Measurements from ENCODE around the gene RAB9A.
"Not testable (repeated sequence)": the region's sequence is repeated elsewhere in the genome, so short reads cannot be mapped to it uniquely, and the experiment has no call there.

Gene RAB9A, protein sequence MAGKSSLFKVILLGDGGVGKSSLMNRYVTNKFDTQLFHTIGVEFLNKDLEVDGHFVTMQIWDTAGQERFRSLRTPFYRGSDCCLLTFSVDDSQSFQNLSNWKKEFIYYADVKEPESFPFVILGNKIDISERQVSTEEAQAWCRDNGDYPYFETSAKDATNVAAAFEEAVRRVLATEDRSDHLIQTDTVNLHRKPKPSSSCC

DNA sequence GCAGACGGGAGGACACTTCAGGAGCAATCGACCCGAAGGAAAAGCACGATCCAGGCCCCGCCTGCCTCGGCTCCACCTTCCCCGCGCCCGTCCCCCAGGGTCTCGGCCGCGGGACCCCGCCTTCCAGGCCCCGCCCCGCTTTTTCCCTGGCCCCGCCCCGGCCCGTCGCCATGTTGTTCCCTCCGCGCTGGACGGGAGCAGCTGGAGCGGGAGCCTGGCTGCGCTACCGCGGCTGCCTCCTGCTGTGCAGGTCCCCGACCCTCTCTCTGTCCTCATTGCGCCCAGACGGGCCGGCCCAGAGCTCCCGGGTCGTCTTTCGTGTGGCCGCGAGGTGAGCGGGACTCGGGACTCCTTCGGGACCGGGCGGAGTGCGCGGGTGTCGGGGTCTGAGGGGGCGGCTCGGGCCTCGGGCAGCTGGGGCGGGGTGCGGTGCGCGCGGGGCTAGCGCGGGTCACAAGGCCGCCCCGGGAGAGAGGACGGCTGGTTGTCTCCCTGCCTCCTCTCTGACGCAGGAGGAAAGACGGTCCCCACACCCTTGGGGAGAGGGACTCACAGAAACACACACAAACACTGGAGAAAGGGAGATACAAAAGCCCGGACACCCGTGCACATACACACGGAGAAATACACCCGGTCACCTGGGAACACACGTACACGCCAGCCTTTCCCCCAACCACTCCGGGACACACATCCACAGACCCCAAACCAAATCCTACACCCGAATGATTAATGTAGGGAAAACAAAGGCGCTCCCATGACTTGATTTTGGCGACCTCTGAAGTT lies at the start of gene RAB9A:
TSS of gene RAB9A (plus strand) at position 171 of the 783 bp plus-strand sequence. CDS start 19,619 bp downstream, outside the sequence.
- DNase-seq: peak; percentile 70

DNA sequence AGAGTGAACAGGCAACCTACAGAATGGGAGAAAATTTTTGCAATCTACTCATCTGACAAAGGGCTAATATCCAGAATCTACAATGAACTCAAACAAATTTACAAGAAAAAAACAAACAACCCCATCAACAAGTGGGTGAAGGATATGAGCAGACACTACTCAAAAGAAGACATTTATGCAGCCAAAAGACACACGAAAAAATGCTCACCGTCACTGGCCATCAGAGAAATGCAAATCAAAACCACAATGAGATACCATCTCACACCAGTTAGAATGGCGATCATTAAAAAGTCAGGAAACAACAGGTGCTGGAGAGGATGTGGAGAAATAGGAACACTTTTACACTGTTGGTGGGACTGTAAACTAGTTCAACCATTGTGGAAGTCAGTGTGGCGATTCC lies 47.2 kb upstream of the RAB9A start:
- not testable (repeated sequence) for DNase-seq

DNA sequence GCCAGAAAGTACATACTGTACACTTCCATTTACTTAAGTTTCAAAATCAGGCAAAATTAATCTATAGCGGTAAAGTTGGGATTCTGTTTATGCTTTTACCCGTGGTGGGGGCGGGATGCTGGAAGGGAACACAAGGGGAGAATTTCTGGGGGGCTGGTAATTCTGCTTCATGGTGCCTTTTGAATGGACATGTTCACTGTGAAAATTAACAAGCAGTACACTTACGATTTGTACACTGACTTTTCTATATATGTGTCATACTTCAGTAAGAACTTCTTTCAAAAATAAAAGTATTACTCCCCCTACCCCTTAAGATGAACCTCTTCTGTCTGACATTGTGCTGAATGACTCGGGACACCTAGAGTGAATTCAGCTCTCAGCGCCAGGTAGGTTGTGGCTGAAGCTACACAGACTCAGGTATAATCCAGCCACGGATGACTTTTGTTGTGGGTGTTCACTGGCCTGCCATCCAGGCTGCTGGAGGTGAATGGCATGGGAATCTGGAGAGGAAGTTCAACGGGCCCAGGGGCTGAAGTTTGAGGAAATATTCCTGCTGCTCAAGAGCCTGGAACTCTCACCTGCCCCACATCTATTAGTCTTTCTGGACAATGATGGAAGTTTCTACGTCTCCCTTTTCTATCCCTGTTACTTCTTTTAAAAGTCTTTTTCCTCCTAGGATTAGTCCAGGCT lies 43.3 kb upstream of the RAB9A start:
- DNase-seq: no peak

DNA sequence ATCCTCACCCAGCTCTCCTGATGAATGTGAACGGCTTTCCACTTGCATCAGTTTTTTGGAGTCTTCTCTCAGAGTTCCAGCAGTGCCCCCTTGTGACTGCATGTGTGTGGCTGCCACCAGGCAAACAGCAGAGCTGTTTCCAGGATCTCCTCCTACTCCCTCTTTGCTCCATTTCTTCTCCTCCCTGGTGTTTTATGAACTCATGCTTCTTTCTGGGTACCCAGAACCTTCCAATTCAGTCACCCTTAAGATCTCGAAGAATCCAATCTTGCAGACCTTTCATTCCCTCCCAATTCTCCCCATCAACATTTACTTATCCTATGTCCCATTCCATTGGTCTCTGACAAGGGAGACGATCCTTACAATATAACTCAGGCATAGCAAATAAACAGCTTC lies 42.8 kb upstream of the RAB9A start:
- peak; percentile 28 for DNase-seq

DNA sequence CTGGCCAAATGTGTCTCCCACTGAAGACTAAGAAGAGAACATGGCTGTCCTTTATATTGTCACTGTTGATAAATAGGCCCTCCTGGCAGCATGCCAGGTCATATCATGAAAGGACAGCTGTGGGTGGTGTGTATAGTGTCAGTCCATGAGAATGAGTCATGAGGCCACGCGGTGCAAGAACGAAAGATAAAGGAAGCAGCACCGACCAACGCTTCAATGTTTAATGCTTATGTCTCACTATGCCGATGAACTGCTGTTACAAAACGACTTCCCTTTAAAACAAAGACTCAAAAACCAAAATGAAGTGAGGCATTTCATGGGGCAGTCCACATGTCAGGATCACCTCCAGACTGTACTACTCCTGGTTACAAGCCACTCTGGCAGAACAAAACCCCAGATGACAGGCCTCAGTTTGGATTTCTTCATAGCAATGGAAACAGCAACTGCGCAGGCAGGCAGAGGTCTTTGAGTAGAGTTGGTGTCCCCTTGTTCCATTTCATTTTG lies 41.2 kb upstream of the RAB9A start:
- DNase-seq: no peak

DNA sequence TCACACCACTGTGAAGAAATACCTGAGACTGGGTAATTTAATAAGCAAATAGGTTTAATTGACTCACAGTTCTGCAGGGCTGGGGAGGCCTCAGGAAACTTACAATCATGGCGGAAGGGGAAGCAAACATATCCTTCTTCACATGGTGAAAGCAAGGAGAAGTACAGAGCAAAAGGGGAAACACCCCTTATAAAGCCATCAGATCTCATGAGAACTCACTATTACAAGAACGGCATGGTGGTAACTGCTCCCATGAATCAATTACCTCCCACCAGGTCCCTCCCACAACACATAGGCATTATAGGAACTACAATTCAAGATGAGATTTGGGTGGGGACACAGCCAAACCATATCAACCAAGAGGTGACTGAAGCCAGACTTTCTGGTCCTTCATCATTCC lies 40.6 kb upstream of the RAB9A start:
- not testable (repeated sequence) for DNase-seq

DNA sequence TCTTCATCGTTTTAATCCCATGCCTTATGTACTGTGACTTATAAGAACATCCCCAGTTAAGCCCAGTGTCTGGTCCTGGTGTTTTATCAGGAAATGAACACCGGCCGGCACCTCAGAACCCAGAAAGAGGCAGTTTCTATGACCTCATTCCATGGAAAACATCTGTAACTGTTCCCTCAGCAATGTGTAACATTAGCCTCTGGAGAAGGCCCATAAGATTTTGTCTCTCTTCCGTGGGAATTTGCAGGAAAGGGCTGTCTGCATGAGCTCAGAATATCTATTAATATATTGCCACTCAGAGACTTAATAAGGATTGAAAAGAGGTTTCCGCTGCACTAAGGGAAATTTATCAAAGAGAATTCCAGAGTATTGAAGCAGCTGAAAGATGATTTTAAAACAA lies 39.1 kb upstream of the RAB9A start:
- DNase-seq: no peak

DNA sequence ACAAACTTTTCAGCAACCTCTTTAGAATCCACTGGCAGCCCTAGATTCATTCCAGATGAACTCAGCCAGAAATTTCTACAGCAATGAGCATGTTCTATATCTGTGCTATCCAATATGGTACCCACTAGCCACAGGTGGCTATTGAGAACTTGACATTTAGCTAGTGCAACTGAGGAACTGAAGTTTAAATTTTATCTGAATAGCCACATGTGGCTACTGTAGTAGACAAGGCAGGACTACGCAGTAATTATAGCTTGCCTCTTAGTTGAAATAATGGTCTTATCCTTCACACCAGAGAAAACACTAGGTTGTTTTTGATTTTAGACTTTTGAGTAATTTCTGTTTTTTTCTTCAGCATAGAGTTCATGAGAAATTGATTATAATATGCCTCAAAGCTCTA lies 38.6 kb upstream of the RAB9A start:
- no peak for DNase-seq

DNA sequence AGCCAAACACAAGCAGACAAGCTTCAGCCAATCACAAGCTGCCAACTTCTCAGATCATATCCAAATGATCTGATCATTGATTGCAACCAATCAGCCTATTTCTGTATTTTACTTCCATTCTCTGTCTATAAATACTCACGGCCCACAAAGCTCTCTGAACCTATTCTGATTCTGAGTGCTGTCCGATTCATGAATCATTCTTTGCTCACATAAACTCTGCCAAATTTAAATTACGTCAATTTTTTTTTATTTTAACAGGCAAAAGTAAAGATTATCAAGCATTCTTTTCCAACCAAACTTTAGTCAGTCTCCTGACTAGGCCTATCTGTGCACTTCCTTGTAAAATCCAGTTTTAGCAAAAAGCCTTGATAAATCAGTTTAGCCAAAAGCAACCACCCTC lies 37.8 kb upstream of the RAB9A start:
- no peak for DNase-seq

DNA sequence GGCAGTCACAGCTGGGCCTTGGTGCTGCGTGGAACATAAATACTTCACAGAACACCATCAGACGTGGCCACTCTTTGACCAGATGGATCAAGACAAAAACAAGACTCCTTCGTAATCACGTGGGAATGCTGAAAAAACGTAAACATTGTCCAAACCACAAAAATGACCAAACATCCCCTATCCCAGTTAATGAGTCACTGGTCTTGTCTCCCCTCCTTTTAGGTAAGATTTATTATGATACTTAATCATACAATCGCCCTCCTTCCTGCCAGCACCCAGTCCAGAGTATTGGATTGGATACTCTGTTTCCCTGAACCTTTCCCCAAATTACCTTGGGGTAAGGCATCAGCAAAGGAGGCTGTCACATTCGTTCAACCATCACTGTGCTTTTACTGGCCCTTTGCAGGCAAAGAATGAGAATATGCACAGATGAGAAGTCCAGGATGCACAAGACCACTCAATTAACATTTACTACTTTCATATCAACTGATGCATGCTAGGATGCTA lies 36.6 kb upstream of the RAB9A start:
- no peak for DNase-seq

DNA sequence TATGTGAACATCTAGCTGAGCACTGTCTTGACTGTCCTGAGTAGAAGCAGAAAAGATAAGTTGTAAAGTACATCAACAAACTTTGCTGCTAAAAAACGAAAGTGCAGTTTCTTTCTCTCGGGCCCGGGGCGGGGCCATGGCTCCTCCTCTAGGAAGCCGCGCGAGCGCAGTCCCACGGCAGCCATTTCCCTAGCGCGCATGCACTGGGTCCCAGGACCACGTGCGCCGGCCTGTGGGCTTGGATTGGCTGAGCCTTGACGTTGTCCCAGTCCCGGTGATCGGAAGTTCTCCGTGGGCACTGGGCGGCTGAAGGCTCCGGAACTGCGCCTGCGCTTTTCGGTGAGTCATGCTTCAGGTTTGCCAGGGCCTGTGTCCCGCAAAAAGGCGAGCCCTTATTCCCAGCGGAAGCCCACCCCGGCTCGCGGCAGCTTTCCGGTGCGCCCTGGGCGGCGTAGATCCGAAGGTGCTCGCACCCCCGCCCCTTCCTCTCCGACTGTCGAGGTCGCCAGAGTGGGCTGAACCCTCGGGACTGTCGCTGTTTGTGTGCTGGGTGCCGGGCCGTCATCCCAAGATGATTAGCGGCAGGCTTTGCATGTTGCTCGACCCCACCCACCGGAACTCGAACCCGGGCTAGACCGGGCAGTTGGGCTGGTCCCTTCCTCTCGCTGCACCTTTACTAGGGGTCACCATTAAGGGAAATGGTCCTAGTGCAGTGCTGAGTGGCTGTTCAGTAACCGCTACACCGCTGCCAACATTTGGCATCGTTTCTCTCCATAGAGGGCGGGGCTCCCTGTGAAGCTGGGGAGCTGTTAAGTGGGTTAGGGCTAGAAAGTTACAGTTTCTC lies 35.9 kb upstream of the RAB9A start, which contains the start of gene TCEANC:
TSS of gene TCEANC (plus strand) at position 292 of the 844 bp plus-strand sequence. CDS start 9,368 bp downstream, outside the sequence.
- DNase-seq: peak; percentile 85

DNA sequence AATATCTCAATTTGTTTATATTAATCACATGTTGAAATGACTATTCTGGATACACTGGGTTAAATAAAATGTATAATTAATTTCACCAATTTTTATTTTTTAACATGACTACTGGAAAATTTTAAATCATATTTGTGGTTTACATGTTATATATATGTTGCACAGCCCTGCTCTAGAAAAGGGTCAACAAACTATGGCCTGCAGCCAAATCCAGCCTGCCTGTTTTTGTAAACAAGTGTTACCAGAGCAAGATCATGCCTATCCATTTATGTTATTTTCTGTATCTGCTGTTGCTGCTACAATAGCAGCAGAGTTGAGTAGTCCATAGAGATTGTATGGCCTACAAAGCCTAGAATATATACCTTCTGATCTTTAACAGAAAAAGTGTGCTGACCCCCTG lies 34.8 kb upstream of the RAB9A start:
- DNase-seq: no peak

DNA sequence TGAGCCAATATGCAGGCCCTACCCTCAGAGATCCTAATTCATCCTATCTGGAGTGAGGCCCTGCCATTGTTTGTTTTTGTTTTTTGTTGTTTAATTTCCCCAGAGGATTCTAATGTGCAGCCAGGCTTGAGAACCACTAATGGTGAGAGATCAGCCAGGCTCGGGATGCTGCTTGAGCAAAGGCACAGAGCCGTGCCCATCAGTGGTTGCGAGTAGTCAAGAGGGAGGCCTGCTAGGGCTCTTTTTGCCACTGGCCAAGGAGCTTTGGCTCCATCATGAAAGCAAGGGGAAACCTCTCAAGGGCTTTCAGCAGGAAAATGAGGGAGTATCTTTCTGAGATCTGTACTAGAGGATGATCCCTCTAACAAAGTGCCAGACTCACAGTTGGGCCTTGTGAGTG lies 33.3 kb upstream of the RAB9A start:
- DNase-seq: no peak

DNA sequence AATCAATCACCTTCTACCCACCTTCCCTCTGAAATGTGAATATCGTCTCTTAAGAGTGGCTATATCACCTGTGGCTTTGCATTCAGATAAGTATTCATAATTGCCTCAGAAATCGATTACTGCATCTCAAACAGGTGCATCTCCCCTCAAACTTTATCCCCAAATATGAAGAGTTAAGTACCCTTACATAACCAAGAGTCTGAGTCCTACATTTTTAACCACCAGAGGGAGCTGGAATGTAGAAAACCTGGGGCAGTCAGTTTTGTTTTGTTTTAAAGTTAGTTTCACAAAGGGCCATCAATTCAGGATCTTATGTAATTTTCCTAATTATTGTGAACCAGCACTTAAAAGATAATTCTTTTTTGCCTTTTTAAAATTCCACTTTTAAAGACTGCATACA lies 30.3 kb upstream of the RAB9A start:
- no peak for DNase-seq

DNA sequence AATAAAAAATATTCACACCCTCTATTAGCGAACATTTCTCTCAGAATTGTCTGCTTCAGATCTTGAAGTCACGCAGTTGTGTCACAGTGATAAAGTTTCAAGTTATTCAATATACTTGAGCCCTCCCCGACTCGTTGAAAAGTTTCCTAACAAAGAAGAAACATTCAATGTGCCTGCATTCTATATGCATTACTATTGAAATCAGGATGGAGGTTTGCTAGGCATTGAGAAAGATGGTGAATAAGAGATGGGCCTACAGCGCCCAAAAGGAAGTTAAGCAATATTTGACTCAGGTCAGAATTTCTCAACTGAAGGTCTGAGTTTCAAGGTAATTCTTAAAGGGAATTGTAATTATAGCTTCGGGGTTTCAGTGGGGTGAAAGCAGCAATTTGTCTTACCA lies 29.9 kb upstream of the RAB9A start:
- no peak for DNase-seq

DNA sequence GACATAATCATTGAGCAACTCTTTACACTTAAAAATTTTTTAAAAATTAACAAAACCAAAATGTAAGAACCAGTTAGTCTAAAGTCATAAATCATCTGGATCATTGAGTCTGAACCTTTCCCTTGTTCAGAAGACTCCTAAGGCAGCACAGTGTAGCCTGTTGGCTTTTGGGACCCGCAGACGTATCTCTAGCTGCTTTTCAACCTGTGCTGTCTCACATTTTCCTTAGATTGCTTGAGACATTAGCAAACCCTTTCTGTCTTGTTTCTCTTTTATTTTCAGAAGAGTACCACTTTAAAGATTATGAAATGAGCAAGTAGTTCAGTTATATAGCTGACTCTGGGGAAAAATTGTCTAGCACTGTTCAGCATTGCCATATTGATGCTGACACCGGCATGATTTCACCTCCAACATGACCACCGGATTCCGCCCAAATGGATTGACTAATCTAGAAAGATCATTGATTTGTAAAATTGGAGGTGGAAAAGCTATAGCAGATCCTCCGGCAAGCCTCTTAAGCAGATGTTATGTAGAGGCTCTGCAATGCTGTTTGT lies 27.1 kb upstream of the RAB9A start:
- no peak for DNase-seq

DNA sequence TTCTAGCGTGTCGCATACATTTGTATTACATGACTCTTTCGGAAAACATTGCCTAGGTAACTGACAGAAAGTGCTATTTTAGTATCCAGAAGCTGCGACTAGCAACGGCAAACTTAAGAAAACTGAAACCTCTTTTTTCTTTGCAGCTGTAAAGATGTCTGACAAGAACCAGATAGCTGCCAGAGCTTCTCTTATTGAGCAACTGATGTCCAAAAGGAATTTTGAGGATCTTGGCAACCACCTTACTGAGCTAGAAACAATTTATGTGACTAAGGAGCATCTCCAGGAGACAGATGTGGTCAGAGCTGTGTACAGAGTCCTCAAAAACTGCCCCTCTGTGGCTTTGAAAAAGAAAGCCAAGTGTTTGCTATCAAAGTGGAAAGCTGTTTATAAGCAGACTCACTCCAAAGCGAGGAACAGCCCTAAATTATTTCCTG lies 26.6 kb upstream of the RAB9A start:
- DNase-seq: no peak

DNA sequence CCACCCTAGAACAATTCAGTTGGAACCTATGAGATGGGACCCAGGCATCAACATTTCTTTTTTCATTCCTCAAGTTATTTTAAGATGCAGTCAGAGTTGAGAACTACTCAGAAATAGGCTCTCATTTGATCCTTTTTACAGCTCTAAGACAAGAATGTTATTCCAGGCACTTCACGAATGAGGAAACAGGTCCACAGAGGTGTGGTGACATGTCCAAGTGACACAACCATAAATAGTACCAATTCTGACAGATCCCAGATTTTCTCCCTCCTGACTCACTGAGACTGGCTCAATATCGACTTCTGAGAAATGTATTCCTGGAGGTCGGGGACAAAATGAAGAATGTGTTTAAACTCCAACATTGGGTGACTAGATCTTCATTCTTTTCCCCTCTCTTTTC lies 24.9 kb upstream of the RAB9A start:
- DNase-seq: no peak

DNA sequence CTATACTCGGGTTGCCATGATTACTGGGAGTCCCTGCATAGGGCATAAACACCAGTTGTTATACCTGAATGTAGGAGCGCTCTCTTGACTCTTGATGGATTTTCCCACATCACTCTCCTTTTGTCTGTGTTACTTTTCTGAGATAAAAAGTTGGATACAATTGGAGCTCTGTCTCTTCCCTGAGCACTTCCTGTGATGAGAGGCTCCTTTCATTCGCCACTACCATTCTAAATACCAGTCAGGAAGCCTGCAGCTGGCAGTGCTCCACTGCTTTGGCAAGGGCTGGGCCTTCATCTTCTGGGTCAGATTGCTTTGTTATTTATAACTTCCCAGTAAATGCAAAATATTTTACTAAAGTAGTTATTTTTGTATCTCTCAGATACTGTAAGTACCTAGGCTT lies 22.1 kb upstream of the RAB9A start:
- DNase-seq: no peak

DNA sequence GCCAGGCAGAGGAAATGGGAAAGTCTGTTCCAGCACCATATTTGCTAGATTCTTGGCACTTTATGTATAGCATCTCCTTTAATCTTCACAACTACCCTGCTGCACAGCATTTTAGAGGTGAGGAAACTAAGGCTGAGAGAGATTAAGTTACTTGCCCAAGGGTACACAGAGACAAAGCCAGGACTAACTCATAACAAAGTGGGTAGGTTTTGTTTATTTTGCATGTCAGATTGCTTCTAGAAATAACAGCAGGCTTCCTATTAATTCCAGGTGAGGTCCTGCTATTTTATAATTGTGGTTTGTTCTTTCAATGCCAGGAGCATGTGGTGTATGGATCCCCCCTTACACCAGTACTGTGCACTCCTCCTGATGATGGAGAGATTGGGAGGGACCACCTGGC lies 21.0 kb upstream of the RAB9A start:
- DNase-seq: no peak

DNA sequence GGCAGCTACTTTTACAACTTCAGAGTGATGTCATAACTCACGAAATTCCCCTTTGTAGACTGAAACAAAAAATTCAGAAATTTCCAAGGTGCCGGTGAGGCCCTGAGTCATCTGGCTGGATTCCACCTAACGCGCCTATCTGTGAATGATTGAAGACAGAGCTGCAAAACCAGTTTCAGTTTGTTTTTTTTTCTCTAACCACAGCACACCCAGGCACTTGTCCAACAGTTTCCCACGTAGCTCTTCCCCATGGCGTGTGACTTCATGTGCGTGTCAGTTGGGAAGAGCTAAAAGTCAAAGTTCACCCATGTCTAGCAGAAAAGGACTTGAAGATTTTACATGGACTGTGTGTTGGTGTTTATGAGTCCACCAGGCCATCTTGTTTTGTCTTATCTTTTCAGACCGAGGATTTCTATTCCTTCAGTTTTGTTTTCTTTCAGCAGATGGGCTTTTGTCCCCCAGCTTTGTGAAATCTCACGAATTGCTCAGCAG lies 19.6 kb upstream of the RAB9A start:
- no peak for DNase-seq

DNA sequence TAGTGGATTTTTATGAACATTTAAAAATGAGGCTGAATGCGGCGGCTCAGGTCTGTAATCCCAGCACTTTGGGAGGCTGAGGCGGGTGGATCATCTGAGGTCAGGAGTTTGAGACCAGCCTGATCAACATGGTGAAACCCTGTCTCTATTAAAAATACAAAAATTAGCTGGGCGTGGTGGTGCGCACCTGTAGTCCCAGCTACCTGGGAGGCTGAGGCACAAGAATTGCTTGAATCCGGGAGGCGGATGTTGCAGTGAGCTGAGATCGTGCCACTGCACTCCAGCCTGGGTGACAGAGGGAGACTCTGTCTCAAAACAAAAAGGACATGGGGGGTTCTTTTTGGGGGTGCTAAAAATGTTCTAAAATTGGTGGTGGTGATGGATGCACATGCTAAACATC lies 19.2 kb upstream of the RAB9A start:
- DNase-seq: not testable (repeated sequence)
